Bronchus fibroblast of lung (primary cell): ENCODE measurements around the gene PRR30. TPM values are rescaled to one million over a fixed set of nuclear protein-coding genes. Genes with fewer than 3 reads are reported as not detected.

Experiments used
- total RNA-seq: library from RNA; depleted of rRNA; stranded (reverse); fragments of >200 nt; gene quantifications from 2 replicates; pipeline ENCODE4 v1.2.3, GENCODE V29; 2015

Gene PRR30
- not detected in 2 replicates for total RNA-seq

DNA sequence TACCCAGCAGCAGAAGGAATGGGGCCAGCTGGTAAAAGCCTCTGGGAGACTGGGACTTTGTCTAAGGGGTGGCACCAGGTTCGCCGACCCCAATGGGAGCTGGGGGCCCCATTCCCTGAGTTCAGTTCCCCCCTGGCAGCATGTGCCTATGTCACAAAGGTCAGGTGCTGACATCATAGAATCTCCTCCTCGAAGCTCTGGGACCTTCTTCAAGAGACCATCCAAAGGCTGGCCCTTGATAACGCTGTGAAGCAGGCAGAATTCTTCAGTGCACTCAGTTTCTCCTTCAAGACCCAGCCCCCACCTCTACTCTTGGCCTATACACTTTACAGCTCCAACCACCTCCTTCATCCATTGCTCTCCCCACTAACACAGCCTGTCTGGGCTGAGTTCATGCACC lies at the start of gene PRR30:
TSS of gene PRR30 (minus strand) at position 101 of the 400 bp plus-strand sequence. CDS start 1,081 bp downstream, outside the sequence.

DNA sequence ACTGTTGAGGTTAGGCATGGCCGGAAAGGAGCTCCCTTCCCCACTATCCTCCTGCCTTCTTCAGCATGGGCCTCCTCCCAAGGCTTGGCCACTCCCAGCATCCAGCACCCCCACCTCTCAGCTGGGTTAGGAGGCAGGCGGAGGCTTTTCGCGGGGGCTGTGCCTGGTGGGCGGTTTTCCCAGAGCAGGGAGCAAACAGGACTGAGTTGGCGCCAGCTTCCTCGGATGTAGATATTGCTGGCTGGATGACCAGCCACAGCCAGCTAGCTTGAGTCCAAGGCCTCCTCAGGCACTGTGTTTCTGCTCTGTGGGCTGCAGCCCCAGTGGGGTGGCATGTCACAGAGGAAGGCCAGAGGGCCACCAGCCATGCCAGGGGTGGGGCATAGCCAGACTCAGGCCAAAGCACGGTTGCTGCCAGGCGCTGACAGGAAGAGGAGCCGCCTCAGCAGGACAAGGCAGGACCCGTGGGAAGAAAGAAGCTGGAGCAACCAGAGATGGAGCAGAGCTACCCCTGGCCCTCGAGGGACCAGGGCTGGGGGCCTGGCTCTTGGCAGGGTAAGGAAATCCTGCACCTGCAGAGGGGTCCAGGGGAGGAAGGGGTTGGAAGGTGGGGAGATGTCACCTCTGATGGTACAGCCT lies 9.7 kb upstream of the PRR30 start, which contains the start of gene TCF23:
TSS of gene TCF23 (plus strand) at position 204 of the 639 bp plus-strand sequence. CDS start at position 334, 130 bp downstream.

DNA sequence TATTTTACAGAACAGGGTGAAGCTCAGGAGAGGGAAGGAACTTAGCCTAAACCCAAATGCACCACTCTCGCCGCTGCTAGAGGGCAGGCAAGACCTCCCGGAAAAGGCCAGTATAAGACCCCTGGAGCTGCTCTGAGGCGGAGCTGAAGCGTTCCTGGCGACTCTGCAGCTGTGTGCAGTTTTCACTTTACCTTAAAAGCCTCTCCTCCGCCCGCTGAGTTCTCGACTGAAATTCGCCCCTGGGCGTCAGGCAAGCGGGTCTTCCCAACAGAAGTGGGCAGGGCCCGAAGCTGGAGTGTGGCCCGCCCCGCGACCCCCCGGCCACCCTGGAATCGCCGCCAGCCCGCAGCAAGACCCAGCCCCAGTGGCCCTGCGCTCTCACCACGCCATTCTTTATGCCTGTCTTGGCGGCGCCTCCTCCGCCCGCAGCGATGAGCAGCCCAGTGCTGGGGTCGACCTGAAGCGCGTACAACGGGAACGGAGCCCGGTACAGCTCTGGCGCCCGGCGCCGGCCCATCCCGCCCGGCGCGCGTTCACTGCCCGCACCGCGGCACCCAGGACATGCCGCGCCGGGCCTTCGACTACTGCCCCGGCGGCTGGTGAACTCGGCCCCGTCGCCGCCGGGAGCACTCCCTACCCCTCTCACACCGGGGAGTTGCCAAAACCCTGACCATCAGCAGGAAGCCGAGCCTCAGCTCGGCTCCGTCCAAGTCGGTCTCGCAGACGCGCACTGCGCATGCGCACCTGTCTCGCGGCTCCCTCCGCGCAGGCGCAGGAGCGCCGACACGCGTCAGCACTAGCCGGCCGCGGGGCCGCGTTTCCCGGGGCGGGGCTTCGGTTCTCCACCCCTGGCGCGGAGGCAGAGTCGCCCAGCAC lies 5.1 kb downstream of the PRR30 start, which contains the start of gene PREB:
TSS of gene PREB (minus strand) at position 732 of the 876 bp plus-strand sequence. CDS start at position 517, 215 bp downstream.

DNA sequence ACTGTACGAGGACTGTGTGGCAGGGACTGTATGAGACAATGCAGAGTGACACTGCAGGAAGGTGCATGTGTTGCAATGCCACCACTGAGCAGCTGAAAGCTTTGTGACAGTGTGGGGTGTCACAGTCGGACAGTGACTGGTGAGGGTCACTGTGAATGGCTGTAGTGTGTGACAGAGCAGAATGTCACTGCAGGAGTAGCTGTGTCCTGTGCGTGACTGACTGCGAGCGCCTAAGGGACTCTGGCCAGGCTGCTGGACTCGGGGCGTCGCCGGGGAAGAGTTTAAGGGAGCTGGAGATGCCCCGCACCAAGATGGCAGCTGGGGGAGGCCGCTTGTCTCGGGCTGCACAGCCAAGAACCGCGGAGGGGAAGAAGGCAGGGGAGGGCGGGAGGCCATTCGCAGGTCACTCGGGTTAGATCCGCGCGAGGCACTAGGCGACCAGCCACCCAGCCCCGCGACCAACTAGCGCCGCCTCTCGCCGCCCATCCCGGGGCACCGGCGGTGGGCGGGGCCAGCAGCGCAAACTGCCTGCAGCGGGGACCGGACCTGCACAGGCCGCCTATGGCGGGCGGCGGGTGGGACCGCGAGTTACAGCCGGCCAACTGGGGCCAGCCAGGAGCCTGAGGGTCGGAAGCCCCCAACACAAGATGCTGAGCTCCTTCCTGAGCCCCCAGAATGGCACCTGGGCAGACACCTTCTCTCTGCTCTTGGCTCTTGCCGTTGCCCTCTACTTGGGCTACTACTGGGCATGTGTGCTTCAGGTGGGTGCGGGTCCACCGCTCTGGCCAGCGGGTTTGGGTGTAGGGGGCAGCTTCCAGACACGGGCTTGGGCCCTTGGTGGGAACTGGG lies 15.7 kb downstream of the PRR30 start, which contains the start of gene ABHD1:
TSS of gene ABHD1 (plus strand) at position 514 of the 849 bp plus-strand sequence. CDS start at position 648, 134 bp downstream.

DNA sequence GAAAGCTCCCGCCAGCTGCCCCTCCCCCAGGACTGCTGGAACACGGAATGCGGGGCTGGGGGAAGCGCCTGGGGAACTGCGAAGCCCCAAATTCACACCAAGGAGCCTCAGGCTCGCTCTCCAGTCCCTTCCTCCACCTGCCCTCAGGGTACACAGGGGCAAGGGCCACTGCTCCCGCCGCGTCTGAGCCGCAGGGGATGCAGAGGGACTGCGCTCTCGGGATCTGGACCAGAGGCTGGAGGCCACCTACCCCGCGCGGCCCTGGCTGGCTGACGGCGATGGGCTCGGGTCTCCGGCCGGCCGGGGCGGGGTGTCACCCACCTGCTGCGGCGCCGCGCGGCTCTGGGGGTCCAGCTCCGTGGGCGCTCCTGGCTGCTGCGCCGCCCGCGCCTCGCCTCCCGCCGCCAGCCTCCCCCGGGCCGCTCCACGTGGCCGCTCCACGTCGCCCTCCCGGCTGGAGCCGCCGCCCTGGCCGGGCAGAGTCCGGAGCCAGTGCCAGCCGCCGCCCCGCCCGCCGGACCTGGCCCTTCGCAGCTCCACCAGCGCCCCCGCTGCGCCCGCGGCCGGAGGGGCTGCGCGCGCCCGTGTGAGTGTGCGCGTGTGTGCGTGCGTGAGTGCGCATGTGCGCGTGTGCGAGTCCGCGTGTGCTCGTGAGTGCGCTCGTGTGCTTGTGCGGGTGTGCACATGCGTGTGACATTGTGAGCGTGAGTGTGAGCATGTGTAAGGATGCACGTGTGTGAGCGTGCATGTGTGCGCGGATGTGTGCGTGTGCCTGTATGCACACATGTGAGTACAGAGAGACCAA lies 20.5 kb downstream of the PRR30 start, which contains the start of gene CGREF1:
TSS of gene CGREF1 (minus strand) at position 604 of the 805 bp plus-strand sequence. CDS start 14,762 bp downstream, outside the sequence.

Other genes starting within 250 kb of the PRR30 start
- gene MAPRE3, start 168.8 kb downstream of the PRR30 start, total RNA-seq = 1.3 and 1.8 TPM in 2 replicates
- gene TMEM214, start 106.4 kb downstream of the PRR30 start, total RNA-seq = 39.8 and 43.1 TPM in 2 replicates
- 22.6 and 24.2 TPM in 2 replicates for gene AGBL5, start 87.7 kb downstream of the PRR30 start, total RNA-seq
- 475 and 505 TPM in 2 replicates for gene OST4, start 67.8 kb downstream of the PRR30 start, total RNA-seq
- 188 and 191 TPM in 2 replicates for gene EMILIN1, start 60.8 kb downstream of the PRR30 start, total RNA-seq
- 3.2 and 3.6 TPM in 2 replicates for gene KHK, start 52.6 kb downstream of the PRR30 start, total RNA-seq
- 1.5 and 2.2 TPM in 2 replicates for gene CGREF1, start 20.3 kb downstream of the PRR30 start, total RNA-seq
- gene ABHD1, start 15.6 kb downstream of the PRR30 start, total RNA-seq = not detected in 2 replicates
- 57.3 and 57.7 TPM in 2 replicates for gene PREB, start 4.8 kb downstream of the PRR30 start, total RNA-seq
- gene TCF23, start 9.6 kb upstream of the PRR30 start, total RNA-seq = not detected in 2 replicates
- gene ATRAID, start 72.6 kb upstream of the PRR30 start, total RNA-seq = 224 and 227 TPM in 2 replicates
- gene SLC5A6, start 72.9 kb upstream of the PRR30 start, total RNA-seq = 27.1 and 28.2 TPM in 2 replicates
- gene CAD, start 78.0 kb upstream of the PRR30 start, total RNA-seq = 58.7 and 59.6 TPM in 2 replicates
- 0.15 and 0.34 TPM in 2 replicates for gene SLC30A3, start 123.6 kb upstream of the PRR30 start, total RNA-seq
- gene DNAJC5G, start 136.0 kb upstream of the PRR30 start, total RNA-seq = not detected in 2 replicates
- 0.17 TPM in 1 of 2 replicates, not detected in the other for gene TRIM54, start 143.0 kb upstream of the PRR30 start, total RNA-seq
- 0.15 and 0.84 TPM in 2 replicates for gene UCN, start 169.0 kb upstream of the PRR30 start, total RNA-seq
- 115 and 122 TPM in 2 replicates for gene MPV17, start 183.7 kb upstream of the PRR30 start, total RNA-seq
- gene GTF3C2, start 217.4 kb upstream of the PRR30 start, total RNA-seq = 36.0 and 37.2 TPM in 2 replicates
- 37.5 and 39.2 TPM in 2 replicates for gene EIF2B4, start 230.9 kb upstream of the PRR30 start, total RNA-seq
- 148 and 149 TPM in 2 replicates for gene SNX17, start 231.2 kb upstream of the PRR30 start, total RNA-seq
- gene ZNF513, start 241.3 kb upstream of the PRR30 start, total RNA-seq = 5.8 and 9.1 TPM in 2 replicates